Measurements from ENCODE around the gene CDC42BPG. TPM values are rescaled to one million over a fixed set of nuclear protein-coding genes. Genes with fewer than 3 reads are reported as not detected.

Gene CDC42BPG
- total and polyA plus RNA-seq, 2 of the 8 experiments (the other 6 are each of a cell fraction or from before 2014, with no cell fraction given), result 3.7 to 10.6 TPM

- peaks cover 0 to 21% (median 13%) of the 10 kb centered on the region in 4 experiments; a peak in 6 of 7 replicates for H3K4me1 ChIP-seq (replicated peaks in 1 of 4; ENCODE audit: control insufficient read depth in 3 of 4, insufficient read depth in 4 of 4, low read length in 3 of 4)
- 0 out of 4 replicates have a peak, but pooled peaks cover 0 to 5% of the 10 kb centered on the region in 2 experiments for H3K79me2 ChIP-seq (ENCODE audit: control insufficient read depth in 1 of 2, insufficient read depth in 2 of 2, low read length in 2 of 2)
- H3K14ac ChIP-seq (ENCODE audit: insufficient read length), result no peak overlapping the region
Measured at GRCh38 chr11:64867748-64868462, 23.5 kb upstream of the CDC42BPG start.

More at GRCh38 chr11:64867748-64868462, 23.5 kb upstream of the CDC42BPG start:
- Histone ChIP-seq H2BK120ac (replicated peaks; ENCODE audit: low read depth, low read length) (no peak overlapping the region), H3K56ac (replicated peaks; ENCODE audit: insufficient read length, low read depth, low read length) (no peak overlapping the region), H3K9ac (replicated peaks in 1 of 4; ENCODE audit: extremely low read depth in 1 of 4, low read depth in 3 of 4, low read length in 3 of 4) (no peak overlapping the region), H3K27me3 (replicated peaks in 1 of 4; ENCODE audit: control insufficient read depth in 3 of 4, extremely low read depth in 1 of 4, insufficient read depth in 3 of 4, low read length in 3 of 4) (no peaks in the 10 kb centered on the region), H4K91ac (replicated peaks; ENCODE audit: insufficient read length, low read length) (no peak overlapping the region), H3K23ac (ENCODE audit: insufficient read length) (no peak overlapping the region), H4K5ac (ENCODE audit: insufficient read length, low read depth, low read length) (no peak overlapping the region), H2BK20ac (ENCODE audit: low read length) (no peak overlapping the region), H2AK5ac (ENCODE audit: low read depth, low read length) (no peak overlapping the region), H2BK5ac (ENCODE audit: low read depth, low read length) (no peak overlapping the region), H2BK15ac (ENCODE audit: low read length) (no peak overlapping the region), H4K8ac (ENCODE audit: extremely low read depth, insufficient read depth, low read length) (0 out of 2 replicates have a peak overlapping the region, but pooled peaks have one; percentile 72), H2BK12ac (ENCODE audit: low read depth, low read length) (no peak overlapping the region), H3K27ac (ENCODE audit: low read depth, low read length) (no peak overlapping the region), H3K4ac (replicated peaks; ENCODE audit: insufficient read length, low read depth, low read length) (no peak overlapping the region), H3K36me3 (ENCODE audit: control insufficient read depth in 2 of 4, insufficient read depth in 4 of 4, low read length in 3 of 4) (no peaks in the 10 kb centered on the region; a peak in 1 of 8 replicates), H3K4me3 (ENCODE audit: extremely low read depth in 1 of 4, insufficient read depth in 2 of 4, low read depth in 3 of 4, low read length in 4 of 4) (no peak overlapping the region), H3K9me3 (ENCODE audit: insufficient read depth in 2 of 2, low read depth in 1 of 2, low read length in 1 of 2) (no peaks in the 10 kb centered on the region), H3K79me1 (ENCODE audit: low read depth, low read length) (peaks cover 10% of the 10 kb centered on the region), H3K18ac (ENCODE audit: extremely low read depth, low read length) (no peak overlapping the region), H3K23me2 (ENCODE audit: low read depth, low read length) (no peaks in the 10 kb centered on the region), H2AFZ (ENCODE audit: low read length) (no peak overlapping the region), H3K4me2 (ENCODE audit: insufficient read depth in 1 of 2, low read depth in 2 of 2, low read length in 2 of 2) (no peak overlapping the region), H4K20me1 (replicated peaks in 1 of 2; ENCODE audit: control insufficient read depth in 1 of 2, insufficient read depth in 2 of 2, low read length in 2 of 2) (peaks cover 0 to 4% of the 10 kb centered on the region in 2 experiments)
- TF ChIP-seq POU5F1 (IDR thresholded peaks at IDR 0.05; ENCODE audit: low read depth, low read length) (no peak), MAX (IDR thresholded peaks at IDR 0.05) (no peak), HDAC2 (IDR thresholded peaks at IDR 0.05; ENCODE audit: borderline replicate concordance in 1 of 2, low read depth in 2 of 2, low read length in 2 of 2) (no peak), CHD1 (IDR thresholded peaks at IDR 0.05; ENCODE audit: low read depth, low read length) (no peak), CTBP2 (IDR thresholded peaks at IDR 0.05; ENCODE audit: borderline replicate concordance, insufficient read depth, insufficient read length, low read length) (no peak), CHD2 (IDR thresholded peaks at IDR 0.05; ENCODE audit: low read length) (no peak), RFX5 (IDR thresholded peaks at IDR 0.05; ENCODE audit: borderline replicate concordance, low read depth, low read length) (no peak), EZH2 (IDR thresholded peaks at IDR 0.05; ENCODE audit: low read depth, low read length, severe bottlenecking) (no peak)
- ChIA-PET CTCF (ENCODE audit: partially characterized antibody) (interaction anchor here (0.6 to 32.3 kb wide), 9 partner anchors 8 to 466 kb away, joined by 3 to 1058 read pairs (median 4); partner anchors contain the start of genes ARL2, BATF2 and EHD1), POLR2A (ENCODE audit: partially characterized antibody) (interaction anchor here (1.3 to 25.7 kb wide), 3 partner anchors 14 to 17 kb away, joined by 4 to 408 read pairs (median 6); partner anchors contain the start of gene EHD1)
- 96% methylated on average over 28 of the region's 28 CpGs; no CpG with 5 or more reads in 1 of the 2 experiments for WGBS, 2 experiments (ENCODE audit: extremely low coverage in 1 of 2, insufficient coverage in 1 of 2, insufficient read length in 1 of 2, insufficient replicate concordance in 2 of 2, low coverage in 1 of 2, low lambda C conversion rate in 2 of 2, missing lambda C conversion rate in 1 of 2)
- FAIRE-seq, result no peak
- DNase-seq (ENCODE audit: low read depth in 1 of 2, low spot score in 2 of 2), result no peak
